ENCODE measurements around the gene FTO.

The FTO gene

GRCh38 chr16:53814801-53815200 is 110.8 kb downstream of the FTO start:
- TF ChIP-seq CTCF (IDR thresholded peaks at IDR 0.05; ENCODE audit: insufficient read depth, low read depth, low read length, missing control alignments), result no peak
- DNase-seq (ENCODE audit: low read depth), result no peak
- no peak overlapping the region for H3K4me3 ChIP-seq (ENCODE audit: low read depth, low read length)

DNA sequence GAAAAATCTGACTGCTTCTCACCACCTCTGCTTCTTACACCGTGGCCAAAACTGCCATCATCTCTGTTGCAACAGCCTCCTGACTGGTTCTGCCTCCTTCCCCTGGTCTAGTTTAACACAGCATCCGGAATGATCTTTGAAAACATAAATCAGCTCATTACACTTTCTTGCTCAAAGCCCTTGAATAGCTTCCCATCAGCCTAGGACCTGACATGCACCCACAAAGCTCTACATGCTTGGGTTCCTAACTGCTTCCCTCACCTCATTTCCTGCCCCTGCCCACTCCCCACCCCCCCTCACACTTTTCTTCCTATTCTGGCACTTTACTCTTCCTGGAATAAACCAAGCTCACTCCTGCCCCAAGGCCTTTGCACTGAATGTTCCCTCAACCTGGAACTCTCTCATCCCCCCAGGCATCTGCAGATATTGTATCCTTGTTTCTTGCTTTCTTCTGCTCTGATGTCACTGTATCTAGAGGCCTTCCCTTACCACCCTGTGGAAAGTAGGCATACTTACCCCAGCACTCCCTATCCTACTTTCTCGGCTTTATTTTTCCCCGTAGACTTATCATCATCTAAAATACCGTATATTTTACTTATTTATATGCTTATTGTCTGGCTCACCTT is 112.4 kb downstream of the FTO start:
- no peak overlapping the region for H3K4me3 ChIP-seq (ENCODE audit: low read depth, low read length)
- no peak for DNase-seq (ENCODE audit: low read depth)
- no peak for TF ChIP-seq CTCF (IDR thresholded peaks at IDR 0.05; ENCODE audit: insufficient read depth, low read depth, low read length, missing control alignments)

- no peak overlapping the region for H3K4me3 ChIP-seq (ENCODE audit: low read depth, low read length)
- DNase-seq (ENCODE audit: low read depth), result no peak
Measured at GRCh38 chr16:53817117-53817755, 113.3 kb downstream of the FTO start.

GRCh38 chr16:53817812-53818550 is 114.0 kb downstream of the FTO start:
- no peak for TF ChIP-seq CTCF (IDR thresholded peaks at IDR 0.05; ENCODE audit: insufficient read depth, low read depth, low read length, missing control alignments)
- DNase-seq (ENCODE audit: low read depth), result no peak

More at GRCh38 chr16:53817117-53817755, 113.3 kb downstream of the FTO start:
- TF ChIP-seq CTCF (IDR thresholded peaks at IDR 0.05; ENCODE audit: insufficient read depth, low read depth, low read length, missing control alignments), result no peak

DNA sequence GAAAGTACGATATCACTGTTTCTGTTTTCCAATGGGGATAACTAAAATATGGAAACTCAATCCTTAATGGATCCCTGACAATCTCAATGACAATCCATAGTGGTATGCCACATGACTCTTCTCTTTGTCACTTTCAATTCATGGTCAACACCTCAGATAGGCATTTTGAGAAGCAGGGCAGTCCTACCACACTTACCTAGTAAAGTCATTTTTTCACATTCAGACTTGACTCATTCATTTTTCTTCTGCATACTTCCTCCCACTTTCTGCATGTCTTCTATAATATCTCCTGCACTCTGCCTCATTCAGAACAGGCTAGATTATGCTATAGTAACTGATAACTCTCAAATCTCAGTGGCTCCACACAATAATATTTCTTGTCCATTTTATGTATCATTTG is 117.5 kb downstream of the FTO start:
- no peak for TF ChIP-seq CTCF (IDR thresholded peaks at IDR 0.05; ENCODE audit: insufficient read depth, low read depth, low read length, missing control alignments)
- H3K4me3 ChIP-seq (ENCODE audit: low read depth, low read length), result no peak overlapping the region
- DNase-seq (ENCODE audit: low read depth), result no peak

More at GRCh38 chr16:53817812-53818550, 114.0 kb downstream of the FTO start:
- no peak overlapping the region for H3K4me3 ChIP-seq (ENCODE audit: low read depth, low read length)

DNA sequence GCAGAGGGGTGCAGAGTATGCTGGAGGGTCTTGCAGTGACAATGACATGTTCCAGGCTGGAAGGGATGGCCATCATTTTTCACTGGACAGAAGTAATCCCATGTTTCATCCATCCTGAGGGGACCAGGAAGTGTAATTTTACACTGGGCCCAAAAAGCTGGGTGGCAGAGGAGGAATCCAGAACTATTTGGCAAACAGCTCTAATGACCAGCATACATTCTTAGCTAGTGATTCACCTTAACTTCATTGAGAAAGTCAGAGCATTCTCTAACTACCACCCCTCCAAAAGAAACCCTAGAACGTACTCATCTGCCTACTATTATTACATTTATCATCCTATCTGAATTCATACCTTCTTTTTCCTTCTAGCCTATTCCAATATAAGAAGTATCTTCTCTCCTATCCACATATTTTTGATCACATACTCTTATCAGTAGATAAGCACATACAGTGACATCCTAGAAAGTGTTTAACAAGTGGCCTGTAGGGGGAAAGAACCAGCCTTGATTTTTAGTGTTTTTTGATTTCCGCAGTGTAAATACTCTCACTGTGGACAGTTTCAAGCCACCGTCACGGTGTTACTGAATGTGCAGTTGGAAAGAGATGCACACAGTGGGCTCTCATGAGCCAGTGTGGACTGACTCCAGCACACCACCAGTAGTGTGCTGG is 118.1 kb downstream of the FTO start:
- no peak for DNase-seq (ENCODE audit: low read depth)
- TF ChIP-seq CTCF (IDR thresholded peaks at IDR 0.05; ENCODE audit: insufficient read depth, low read depth, low read length, missing control alignments), result no peak
- H3K4me3 ChIP-seq (ENCODE audit: low read depth, low read length), result no peak overlapping the region

All from GM12865 (cell line).